Astrocyte (in vitro differentiated cells and primary cell): ENCODE data around the gene RIPOR3.

Experiments used
- CTCF ChIP-seq: IDR thresholded peaks from 2 replicates; pipeline ENCODE4 v1.5.1; 2011; ENCODE audit warnings: low read depth, mild to moderate bottlenecking, inconsistent platforms, low read length, moderate library complexity; ENCODE audit not compliant: insufficient read depth
- EZH2 ChIP-seq: IDR thresholded peaks from 2 replicates; pipeline ENCODE4 v1.6.1; 2012; ENCODE audit warnings: mild to moderate bottlenecking, low read length, inconsistent platforms; ENCODE audit not compliant: insufficient read depth

GRCh38 chr20:50578061-50578777, 113.1 kb downstream of the RIPOR3 start:
- no peak for TF ChIP-seq CTCF
- no peak for TF ChIP-seq EZH2
